Memory B cell (primary cell): Measurements from ENCODE around the gene RILP.

ENCODE experiments used
- ATAC-seq: fragments of 150-1000 bp; cut with Tn5 transposase; 2 replicates; pipeline ENCODE4 v1.10.0; 2021; ENCODE audit warnings: low read depth, mild to moderate bottlenecking, moderate library complexity
- DNase-seq, 2 donors: peaks; one replicate each; pipeline ENCODE4 v3.0.0; 2022; ENCODE audit warnings: low spot score in 2 of 2
- H3K27ac Mint-ChIP-seq: one replicate; pipeline ENCODE4 v1.8.0; 2022; ENCODE audit warnings: mild to moderate bottlenecking, moderate library complexity, mixed read lengths
- H3K27me3 Mint-ChIP-seq: one replicate; pipeline ENCODE4 v1.8.0; 2022; ENCODE audit warnings: mixed read lengths
- H3K36me3 Mint-ChIP-seq: one replicate; pipeline ENCODE4 v1.8.0; 2022; ENCODE audit warnings: mild to moderate bottlenecking, mixed read lengths
- H3K4me1 Mint-ChIP-seq: one replicate; pipeline ENCODE4 v1.8.0; 2022; ENCODE audit warnings: mixed read lengths
- H3K4me3 Mint-ChIP-seq: one replicate; pipeline ENCODE4 v1.8.0; 2022; ENCODE audit warnings: mild to moderate bottlenecking, moderate library complexity, mixed read lengths
- H3K9me3 Mint-ChIP-seq: one replicate; pipeline ENCODE4 v1.8.0; 2022; ENCODE audit warnings: mixed read lengths

Gene RILP

GRCh38 chr17:1627982-1628855 is 21.4 kb downstream of the RILP start, which contains the start of gene SLC43A2:
SLC43A2 (minus strand) TSS chr17:1628834; CDS start chr17:1627874, 960 bp downstream.
- peak within 1 kb of the TSS; percentile 94 for H3K4me3 Mint-ChIP-seq
- H3K4me1 Mint-ChIP-seq, result peaks cover 40% of the 10 kb centered on the region
- DNase-seq, result peak; percentile 72 to 75
- H3K27ac Mint-ChIP-seq, result peak within 1 kb of the TSS; percentile 96
- no peaks in the 10 kb centered on the region for H3K9me3 Mint-ChIP-seq
- no peaks in the 10 kb centered on the region for H3K27me3 Mint-ChIP-seq
- H3K36me3 Mint-ChIP-seq, result peaks cover 5% of the 10 kb centered on the region
- peak; percentile 61 for ATAC-seq

DNA sequence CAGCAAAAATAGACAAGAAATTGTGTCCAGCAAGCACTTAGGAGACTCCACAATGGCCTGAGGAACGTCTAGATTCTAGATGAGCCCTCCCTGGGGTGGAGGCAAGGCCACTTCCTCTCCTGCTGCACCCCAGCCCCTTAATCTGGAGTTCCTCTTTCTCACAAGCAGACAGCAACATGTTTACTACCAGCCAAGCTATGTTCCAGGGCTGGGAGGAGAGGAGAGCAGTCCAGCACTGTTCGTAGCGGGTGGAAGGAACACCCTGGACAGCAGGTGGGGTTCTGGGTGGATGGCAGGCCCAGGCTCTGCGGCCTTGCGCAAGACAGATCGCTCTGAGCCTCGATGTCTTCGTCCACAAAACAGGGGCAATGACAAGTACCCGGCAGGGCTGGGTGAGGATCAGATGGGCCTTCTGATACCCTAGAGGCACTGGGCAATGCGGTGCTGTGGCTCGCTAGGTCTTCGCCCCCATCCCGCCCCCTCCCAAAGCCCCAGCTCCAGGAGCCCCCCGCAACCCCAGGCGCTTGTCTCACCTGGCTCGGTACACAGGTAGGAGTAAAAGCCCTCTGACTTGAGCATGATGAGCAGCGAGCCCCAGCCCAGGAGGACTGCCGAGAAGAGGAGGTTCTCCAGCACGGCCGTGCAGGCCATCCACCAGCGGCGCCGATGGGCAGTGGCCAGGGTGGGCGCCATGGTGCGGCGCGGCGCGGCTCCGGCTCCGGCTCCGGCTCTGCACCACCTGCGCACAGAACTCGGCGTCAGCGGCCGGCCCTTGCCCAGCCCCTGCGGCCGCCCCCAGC is 22.3 kb downstream of the RILP start:
- H3K9me3 Mint-ChIP-seq, result no peaks in the 10 kb centered on the region
- DNase-seq, result peak in 1 of 2 donors; percentile 55
- H3K4me3 Mint-ChIP-seq, result peak overlapping the region; percentile 94
- H3K36me3 Mint-ChIP-seq, result peaks cover 5% of the 10 kb centered on the region
- H3K4me1 Mint-ChIP-seq, result peaks cover 40% of the 10 kb centered on the region
- peak overlapping the region; percentile 96 for H3K27ac Mint-ChIP-seq
- no peaks in the 10 kb centered on the region for H3K27me3 Mint-ChIP-seq
- peak; percentile 23 for ATAC-seq

GRCh38 chr17:1626333-1626732 is 23.3 kb downstream of the RILP start:
- peak overlapping the region; percentile 94 for H3K27ac Mint-ChIP-seq

DNA sequence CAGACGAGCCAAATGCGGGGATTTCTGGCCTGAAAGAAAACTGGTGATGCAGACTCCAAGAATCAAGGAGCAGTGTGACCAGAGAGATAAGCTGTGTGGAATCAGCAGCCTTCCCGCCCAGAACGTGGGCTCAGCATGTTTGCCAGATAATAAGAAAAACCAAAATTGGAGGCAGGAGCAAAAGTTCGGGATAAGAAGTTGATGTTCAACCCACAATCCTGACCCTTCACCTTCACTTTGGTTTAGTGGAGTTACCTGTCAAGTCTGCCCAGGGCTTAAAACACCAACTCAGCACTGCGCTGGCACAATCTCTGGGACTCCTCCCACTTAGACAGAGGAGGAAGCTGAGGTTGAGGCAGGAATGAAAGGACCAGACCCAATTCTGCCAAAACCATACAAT is 24.1 kb downstream of the RILP start:
- Mint-ChIP-seq H3K4me1 (peaks cover 34% of the 10 kb centered on the region), H3K4me3 (peak overlapping the region; percentile 94), H3K36me3 (peaks cover 11% of the 10 kb centered on the region), H3K27me3 (no peaks in the 10 kb centered on the region), H3K9me3 (no peaks in the 10 kb centered on the region), H3K27ac (no peak overlapping the region)
- ATAC-seq (no peak), DNase-seq (no peak)

More at GRCh38 chr17:1626333-1626732, 23.3 kb downstream of the RILP start:
- Mint-ChIP-seq H3K27me3 (no peaks in the 10 kb centered on the region), H3K9me3 (no peaks in the 10 kb centered on the region), H3K36me3 (peaks cover 7% of the 10 kb centered on the region), H3K4me3 (peak overlapping the region; percentile 94), H3K4me1 (peaks cover 33% of the 10 kb centered on the region)
- no peak for ATAC-seq
- no peak for DNase-seq

- no peak overlapping the region for H3K27ac Mint-ChIP-seq
- H3K9me3 Mint-ChIP-seq, result no peaks in the 10 kb centered on the region
- H3K27me3 Mint-ChIP-seq, result no peaks in the 10 kb centered on the region
- ATAC-seq (no peak), DNase-seq (no peak)
- peaks cover 11% of the 10 kb centered on the region for H3K36me3 Mint-ChIP-seq
- peak overlapping the region; percentile 8 for H3K4me3 Mint-ChIP-seq
- peaks cover 31% of the 10 kb centered on the region for H3K4me1 Mint-ChIP-seq
Observed at GRCh38 chr17:1625053-1625452, 24.6 kb downstream of the RILP start.

DNA sequence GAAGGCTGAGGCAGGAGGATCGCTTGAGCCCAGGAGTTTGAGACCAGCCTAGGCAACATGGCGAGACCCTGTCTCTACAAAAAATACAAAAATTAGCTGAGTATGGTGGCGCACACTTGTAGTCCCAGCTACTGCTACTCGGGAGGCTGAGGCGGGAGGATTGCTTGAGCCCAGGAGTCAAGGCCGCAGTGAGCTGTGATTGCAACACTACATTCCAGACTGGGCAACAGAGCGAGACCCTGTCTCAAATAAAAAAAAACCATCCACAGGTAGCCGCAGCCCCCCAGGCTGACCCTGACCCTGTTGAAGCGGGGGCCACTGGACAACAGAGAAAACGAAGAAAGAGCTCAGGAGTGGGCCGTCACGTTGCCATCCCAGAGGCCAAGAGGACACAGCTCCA is 25.0 kb downstream of the RILP start:
- Mint-ChIP-seq H3K9me3 (no peaks in the 10 kb centered on the region), H3K4me1 (peaks cover 30% of the 10 kb centered on the region), H3K36me3 (peaks cover 12% of the 10 kb centered on the region), H3K4me3 (peak overlapping the region; percentile 52), H3K27me3 (no peaks in the 10 kb centered on the region), H3K27ac (no peak overlapping the region)
- DNase-seq (no peak), ATAC-seq (no peak)

DNA sequence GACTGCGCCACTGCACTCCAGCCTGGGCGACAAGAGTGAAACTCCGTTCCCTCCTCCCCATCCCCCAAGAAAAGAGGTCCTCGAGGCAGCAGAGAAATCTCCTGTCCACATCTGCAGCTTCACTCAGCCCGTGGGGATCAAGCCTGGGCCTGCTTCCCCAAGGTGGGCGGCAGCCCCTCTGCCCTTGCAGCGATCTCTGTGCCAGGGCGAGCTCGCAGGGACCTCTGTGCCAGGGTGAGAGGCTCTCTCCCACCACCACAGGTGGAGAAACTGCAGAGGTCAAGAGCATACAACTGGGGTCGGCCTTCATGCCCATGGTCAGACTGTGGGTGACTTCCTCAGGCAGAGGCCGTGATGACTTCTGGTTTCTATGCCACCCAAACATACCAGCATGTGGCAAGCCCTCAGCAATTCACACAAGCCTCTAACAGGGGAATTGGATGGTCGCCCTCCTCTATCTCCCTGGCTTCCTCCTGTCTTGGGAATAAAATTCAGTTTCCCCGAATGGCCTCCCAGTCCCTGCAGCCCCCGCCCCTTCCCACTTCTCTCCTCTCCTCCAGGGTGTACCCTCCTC is 26.5 kb downstream of the RILP start:
- H3K4me3 Mint-ChIP-seq, result no peak overlapping the region
- peaks cover 19% of the 10 kb centered on the region for H3K36me3 Mint-ChIP-seq
- ATAC-seq (no peak), DNase-seq (no peak)
- no peak overlapping the region for H3K27ac Mint-ChIP-seq
- no peaks in the 10 kb centered on the region for H3K9me3 Mint-ChIP-seq
- H3K4me1 Mint-ChIP-seq, result peaks cover 30% of the 10 kb centered on the region
- no peaks in the 10 kb centered on the region for H3K27me3 Mint-ChIP-seq

DNA sequence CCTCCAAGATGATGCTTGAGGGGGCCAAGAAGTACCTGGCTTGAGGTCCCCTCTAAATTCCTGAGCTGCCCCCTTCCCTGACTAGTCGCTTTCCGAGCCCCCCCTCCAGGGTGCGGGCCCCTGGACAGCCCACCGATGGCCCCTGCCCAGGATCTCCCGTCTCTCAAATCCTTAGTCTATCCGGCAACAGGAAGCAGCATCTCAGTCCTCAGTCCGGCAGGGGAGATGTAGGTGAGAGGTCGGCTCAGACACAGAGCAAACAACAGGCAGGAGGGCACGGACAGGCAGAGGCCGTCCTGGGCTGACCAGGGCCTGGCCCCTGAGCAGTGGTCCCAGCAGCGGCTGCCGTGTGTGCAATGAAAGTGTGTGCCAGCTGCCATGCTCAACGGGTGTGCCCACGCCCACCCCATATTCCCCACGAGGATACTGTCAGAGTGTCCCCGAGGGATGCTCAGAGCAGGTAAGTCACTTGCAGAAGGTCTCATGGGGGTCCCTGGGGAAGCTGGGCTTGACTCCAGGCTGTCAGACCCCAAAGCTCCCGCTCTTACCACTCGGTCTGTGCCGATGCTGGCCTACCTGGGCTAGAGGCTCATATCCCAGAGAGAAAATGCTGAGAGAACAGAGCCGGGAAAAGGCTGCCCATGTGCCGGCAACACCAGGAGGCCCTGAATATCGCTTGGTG is 28.3 kb downstream of the RILP start:
- Mint-ChIP-seq H3K27ac (no peak overlapping the region), H3K9me3 (no peaks in the 10 kb centered on the region), H3K4me1 (peaks cover 20% of the 10 kb centered on the region), H3K36me3 (peaks cover 20% of the 10 kb centered on the region), H3K27me3 (no peaks in the 10 kb centered on the region), H3K4me3 (no peak overlapping the region)
- DNase-seq (no peak), ATAC-seq (no peak)

DNA sequence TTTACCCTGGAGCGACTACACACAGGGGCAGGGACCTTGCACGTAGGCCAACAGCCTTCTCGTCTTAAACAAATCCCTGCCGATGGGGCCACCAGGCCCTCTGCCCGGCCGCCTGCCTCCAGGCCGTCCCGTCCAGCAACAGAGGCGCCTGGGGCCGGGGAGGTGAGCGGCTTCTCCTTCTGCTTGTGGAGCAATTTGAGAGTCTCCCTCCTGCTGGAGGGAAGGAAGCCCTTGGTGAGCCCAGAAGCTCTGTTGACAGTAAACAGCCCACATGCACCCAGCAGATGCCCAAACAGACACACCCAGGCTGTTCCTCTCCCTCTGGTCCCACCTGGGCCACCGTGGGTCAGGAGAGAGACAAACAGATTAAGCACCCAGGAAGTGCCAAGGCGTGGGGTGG is 29.2 kb downstream of the RILP start:
- H3K4me3 Mint-ChIP-seq, result no peak overlapping the region
- ATAC-seq (no peak), DNase-seq (no peak)
- no peak overlapping the region for H3K27ac Mint-ChIP-seq
- no peaks in the 10 kb centered on the region for H3K9me3 Mint-ChIP-seq
- H3K27me3 Mint-ChIP-seq, result no peaks in the 10 kb centered on the region
- H3K36me3 Mint-ChIP-seq, result peaks cover 20% of the 10 kb centered on the region
- peaks cover 12% of the 10 kb centered on the region for H3K4me1 Mint-ChIP-seq

DNA sequence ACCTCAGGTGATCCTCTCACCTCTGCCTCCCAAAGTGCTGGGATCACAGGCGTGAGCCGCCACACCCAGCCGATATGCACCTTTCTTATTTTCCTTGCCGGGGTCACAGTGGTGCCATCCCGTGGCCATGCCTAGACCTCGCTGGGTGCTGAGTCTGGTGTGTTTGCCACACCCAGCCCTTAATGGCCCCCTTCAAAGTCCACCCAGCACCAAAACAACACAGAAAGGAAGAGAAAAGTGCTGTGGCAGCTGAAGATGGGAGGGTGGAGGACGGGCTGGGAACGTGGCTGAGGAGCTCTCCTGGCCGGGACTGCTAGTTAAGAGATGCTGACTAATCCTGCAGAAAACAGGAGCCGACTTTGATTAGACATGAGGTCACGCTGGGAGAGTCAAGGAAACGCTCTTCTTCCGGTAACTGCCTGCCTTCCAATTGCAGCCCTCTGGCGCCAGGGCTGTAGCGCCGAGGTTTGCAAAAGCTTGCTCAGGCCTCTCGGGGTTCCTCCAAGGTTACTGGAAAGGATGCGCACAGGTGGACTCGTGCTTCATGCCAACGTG is 32.0 kb downstream of the RILP start:
- Mint-ChIP-seq H3K36me3 (peaks cover 26% of the 10 kb centered on the region), H3K9me3 (no peaks in the 10 kb centered on the region), H3K27me3 (no peaks in the 10 kb centered on the region), H3K4me3 (no peak overlapping the region), H3K27ac (no peak overlapping the region), H3K4me1 (peaks cover 4% of the 10 kb centered on the region)
- DNase-seq (no peak), ATAC-seq (no peak)

DNA sequence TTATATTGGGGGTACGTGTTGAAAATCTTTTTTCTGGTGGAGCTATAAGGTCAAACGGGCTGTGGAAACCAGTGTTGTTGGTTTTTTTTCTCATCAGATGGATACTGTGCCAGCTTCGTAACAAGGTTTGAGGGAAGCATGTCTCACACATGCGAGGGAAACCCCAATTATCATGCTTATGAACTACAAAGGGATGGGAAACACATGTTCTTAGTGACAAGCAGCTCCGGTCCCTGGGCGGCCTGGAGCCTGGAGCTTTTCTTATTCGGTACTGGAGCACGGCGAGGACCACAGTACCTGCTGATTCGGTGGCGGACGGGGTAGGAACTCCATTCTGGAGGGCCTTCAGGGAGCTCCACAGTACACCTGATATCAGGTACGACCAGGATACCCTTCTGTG is 33.6 kb downstream of the RILP start:
- H3K27me3 Mint-ChIP-seq, result no peaks in the 10 kb centered on the region
- no peak for DNase-seq
- H3K4me1 Mint-ChIP-seq, result peaks cover 3% of the 10 kb centered on the region
- H3K9me3 Mint-ChIP-seq, result no peaks in the 10 kb centered on the region
- ATAC-seq, result no peak
- H3K4me3 Mint-ChIP-seq, result no peak overlapping the region
- peaks cover 28% of the 10 kb centered on the region for H3K36me3 Mint-ChIP-seq
- H3K27ac Mint-ChIP-seq, result no peak overlapping the region

DNA sequence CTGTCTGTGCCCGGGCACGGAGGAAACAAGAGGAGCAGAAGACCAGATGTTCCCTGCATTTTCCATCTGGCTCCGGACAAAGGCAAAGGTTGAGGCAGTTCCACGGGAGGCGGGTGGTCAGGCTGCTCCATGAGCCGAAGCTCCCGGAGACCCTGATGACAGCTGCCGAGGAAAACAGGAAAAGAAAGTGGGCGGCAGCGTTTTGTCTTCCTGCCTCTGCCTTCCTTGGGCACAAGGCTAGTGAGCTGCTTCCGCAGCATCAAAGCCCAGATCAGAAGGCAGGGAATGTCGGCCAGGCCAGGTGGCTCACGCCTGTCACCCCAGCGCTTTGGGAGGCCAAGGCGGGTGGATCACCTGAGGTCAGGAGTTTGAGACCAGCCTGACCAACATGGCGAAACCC is 37.3 kb downstream of the RILP start:
- no peaks in the 10 kb centered on the region for H3K9me3 Mint-ChIP-seq
- no peak overlapping the region for H3K4me3 Mint-ChIP-seq
- DNase-seq (no peak), ATAC-seq (no peak)
- H3K27me3 Mint-ChIP-seq, result no peaks in the 10 kb centered on the region
- no peak overlapping the region for H3K27ac Mint-ChIP-seq
- H3K36me3 Mint-ChIP-seq, result peaks cover 19% of the 10 kb centered on the region
- peaks cover 1% of the 10 kb centered on the region for H3K4me1 Mint-ChIP-seq

DNA sequence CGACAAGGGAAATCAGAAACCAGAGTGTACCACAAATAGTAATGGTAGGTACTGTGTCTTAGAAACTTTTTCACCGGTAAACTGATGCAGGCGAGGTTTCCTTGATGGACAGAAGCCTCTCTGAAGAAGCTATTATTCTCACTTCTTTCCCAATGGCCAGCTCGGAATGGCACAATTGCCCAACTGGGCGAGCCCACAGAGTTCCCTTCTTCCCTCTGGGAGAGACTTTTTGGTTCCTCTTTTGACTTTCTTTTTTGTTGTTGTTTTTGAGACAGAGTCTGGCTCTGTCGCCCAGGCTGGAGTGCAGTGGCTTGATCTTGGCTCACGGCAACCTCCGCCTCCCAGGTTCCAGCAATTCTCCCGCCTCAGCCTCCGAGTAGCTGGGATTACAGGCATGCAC is 38.0 kb downstream of the RILP start:
- H3K36me3 Mint-ChIP-seq, result peaks cover 19% of the 10 kb centered on the region
- DNase-seq, result no peak
- no peaks in the 10 kb centered on the region for H3K27me3 Mint-ChIP-seq
- no peaks in the 10 kb centered on the region for H3K9me3 Mint-ChIP-seq
- no peak overlapping the region for H3K27ac Mint-ChIP-seq
- H3K4me1 Mint-ChIP-seq, result peaks cover 3% of the 10 kb centered on the region
- no peak for ATAC-seq
- H3K4me3 Mint-ChIP-seq, result no peak overlapping the region
